AG20443 (cell line): Measurements from ENCODE around the gene ST6GALNAC1.

ENCODE experiments used
- DNase-seq: peaks from one replicate; pipeline ENCODE4 v3.0.0; 2012; ENCODE audit warnings: low spot score, mixed read lengths

ST6GALNAC1 gene

GRCh38 chr17:76675648-76676047 is 32.1 kb upstream of the ST6GALNAC1 start:
- no peak for DNase-seq

DNA sequence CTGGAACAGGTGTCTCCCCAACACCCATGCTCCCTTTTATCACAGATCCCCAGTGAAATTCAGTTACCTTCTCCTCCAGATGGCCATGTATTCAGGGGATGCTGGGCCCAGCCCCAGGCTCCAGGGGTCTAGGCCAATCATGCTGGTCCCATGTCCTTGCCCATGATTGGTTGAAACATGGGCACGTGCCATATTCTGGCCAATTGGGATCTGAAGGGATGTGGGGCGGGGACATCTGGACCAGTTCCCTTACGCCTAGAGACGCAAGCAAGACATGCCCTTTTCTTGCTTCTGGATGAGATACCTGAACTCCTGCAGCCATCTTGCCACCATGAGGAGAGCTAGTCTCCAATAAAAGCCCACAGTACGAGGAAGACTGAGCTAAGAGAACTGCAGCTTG is 31.0 kb upstream of the ST6GALNAC1 start:
- DNase-seq: no peak

- DNase-seq: no peak
Measured at GRCh38 chr17:76673729-76674128, 30.2 kb upstream of the ST6GALNAC1 start.

DNA sequence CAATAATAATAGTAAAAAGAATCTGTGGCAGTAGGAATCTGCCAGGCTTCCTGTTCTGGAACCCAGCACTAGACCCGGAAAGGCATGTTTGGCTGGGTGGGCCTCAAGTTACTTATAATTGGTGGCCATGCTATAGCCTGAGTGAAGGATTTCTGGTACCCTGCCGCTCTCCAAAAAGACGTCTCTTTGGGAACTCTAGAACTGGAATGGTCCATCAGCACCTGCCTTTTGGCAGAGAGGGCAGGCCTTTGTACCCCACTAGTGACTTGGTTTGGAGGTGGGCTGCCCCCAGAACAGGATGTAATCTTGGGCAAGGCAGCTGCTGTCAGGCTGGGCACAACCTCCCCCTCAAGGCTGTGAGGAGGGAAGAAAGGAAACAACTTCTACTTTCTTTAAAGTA is 29.3 kb upstream of the ST6GALNAC1 start:
- no peak for DNase-seq

DNA sequence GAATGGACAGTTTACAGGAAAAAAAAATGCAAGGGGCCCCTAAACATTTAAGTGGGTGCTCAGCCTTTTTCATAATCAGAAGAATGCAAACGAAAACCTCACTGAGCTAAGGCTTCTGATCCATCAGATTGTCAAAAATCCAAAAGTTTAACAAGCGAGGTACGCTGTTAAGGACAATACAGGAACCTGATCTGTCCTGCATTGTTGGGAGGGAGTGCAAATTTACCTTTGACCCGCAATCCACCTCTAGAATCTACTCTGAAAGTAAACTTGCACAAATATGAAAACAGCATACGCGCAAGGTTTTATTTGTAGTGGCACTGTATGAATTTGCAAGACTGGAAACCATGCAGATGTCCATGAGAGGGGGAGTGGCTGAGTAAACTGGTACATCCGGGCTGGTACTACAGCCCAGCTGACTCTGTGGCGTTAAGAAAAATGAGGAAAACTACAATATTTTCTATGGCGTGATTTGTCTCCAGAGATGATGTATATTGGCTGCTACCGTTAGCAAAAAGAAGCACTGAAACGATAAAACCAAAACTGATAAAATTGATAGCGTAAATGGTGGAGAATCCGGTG is 28.8 kb upstream of the ST6GALNAC1 start:
- no peak for DNase-seq

DNA sequence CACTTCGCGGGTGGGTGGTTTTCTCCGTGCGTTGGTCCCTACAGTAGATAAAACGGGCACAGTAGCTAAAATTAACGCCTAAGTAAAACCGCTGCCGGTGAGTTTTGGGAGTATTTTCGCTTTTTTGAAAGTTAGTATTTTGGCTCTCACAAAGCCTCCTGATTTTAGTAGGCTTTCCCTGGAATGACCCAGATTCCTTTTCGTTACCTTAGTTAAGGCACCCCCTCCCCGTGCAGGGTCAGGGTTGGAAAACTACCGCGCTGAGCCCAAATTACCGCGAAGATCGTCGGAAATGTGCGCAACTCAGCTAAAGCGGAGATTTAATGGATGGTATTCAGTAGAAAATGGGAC is 28.3 kb upstream of the ST6GALNAC1 start:
- no peak for DNase-seq

DNA sequence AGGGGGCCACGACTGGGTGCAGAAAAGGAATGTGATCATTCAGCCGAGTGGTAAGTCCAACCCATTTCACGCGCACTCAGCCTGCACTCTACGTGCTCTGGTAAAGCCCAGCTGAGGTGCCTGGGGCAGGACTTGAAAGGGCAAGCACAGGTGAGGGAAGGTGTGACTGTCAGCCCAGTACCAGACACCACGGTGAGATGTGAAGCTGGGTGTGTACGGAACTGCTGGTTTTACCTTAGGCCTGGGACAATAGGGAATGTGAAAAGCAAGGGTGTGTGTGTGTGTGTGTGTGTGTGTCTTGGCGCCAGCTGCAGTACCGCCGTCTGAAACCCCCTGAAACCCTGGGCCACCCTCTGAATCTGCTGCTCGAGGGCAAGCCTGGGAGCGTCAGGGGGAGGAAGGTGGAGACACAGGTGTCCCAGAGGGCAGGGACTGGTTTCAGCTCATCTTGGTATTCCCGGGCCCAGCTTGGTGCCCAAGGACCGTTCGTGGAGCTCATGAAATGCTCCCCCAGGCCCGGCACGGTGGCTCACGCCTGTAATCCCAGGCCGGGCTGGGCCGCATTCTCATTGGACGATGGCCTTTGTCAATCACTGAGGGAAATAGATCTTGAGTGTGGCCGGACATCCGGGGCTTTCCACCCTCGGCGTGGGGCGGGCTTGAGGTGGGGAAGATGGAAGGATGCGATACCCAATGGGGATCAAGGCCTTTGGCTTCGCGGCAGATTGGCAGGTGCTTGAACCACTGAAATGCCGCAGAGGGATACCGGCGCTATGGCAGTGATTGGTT is 27.8 kb upstream of the ST6GALNAC1 start:
- DNase-seq: peak; percentile 99

DNA sequence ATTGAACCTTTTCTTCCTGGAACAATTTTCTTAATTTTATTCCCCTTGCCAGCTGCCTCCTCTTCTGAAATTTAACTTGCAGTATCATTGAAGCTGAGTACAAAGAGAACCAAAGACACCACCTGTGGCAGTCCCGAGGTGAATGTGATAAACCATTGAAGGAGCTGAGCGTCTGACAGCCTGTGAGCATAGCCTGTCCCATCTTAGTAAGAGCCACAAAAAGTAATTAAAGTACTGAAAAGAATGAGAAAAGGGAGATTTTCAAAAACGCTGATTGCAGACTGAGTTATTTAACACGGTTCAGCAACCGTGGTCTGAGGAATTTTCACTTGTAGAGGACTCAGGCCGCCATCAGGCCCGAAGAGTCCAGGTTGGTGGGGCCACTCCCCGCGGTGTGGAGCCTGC is 27.2 kb upstream of the ST6GALNAC1 start:
- DNase-seq: no peak

GRCh38 chr17:76670020-76670717 is 26.6 kb upstream of the ST6GALNAC1 start:
- DNase-seq: no peak

- no peak for DNase-seq
Measured at GRCh38 chr17:76667786-76668453, 24.4 kb upstream of the ST6GALNAC1 start.

DNA sequence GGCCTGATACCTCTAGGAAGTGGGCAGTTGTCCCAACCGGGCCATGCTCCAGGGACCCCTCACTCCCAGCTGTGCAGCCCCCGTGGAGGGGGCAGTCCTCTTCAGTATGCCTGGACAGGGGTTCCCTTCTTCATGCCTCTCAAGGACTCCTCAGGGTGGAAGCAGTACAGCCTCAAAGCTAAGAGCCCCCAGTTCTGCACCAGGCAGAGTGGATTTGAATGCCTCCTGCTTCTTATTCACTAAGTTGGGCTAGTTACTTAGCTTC is 23.9 kb upstream of the ST6GALNAC1 start:
- DNase-seq: no peak

GRCh38 chr17:76660656-76661042 is 17.1 kb upstream of the ST6GALNAC1 start:
- DNase-seq: no peak

- no peak for DNase-seq
Measured at GRCh38 chr17:76659928-76660655, 16.5 kb upstream of the ST6GALNAC1 start.

- no peak for DNase-seq
Measured at GRCh38 chr17:76658242-76658662, 14.7 kb upstream of the ST6GALNAC1 start.

DNA sequence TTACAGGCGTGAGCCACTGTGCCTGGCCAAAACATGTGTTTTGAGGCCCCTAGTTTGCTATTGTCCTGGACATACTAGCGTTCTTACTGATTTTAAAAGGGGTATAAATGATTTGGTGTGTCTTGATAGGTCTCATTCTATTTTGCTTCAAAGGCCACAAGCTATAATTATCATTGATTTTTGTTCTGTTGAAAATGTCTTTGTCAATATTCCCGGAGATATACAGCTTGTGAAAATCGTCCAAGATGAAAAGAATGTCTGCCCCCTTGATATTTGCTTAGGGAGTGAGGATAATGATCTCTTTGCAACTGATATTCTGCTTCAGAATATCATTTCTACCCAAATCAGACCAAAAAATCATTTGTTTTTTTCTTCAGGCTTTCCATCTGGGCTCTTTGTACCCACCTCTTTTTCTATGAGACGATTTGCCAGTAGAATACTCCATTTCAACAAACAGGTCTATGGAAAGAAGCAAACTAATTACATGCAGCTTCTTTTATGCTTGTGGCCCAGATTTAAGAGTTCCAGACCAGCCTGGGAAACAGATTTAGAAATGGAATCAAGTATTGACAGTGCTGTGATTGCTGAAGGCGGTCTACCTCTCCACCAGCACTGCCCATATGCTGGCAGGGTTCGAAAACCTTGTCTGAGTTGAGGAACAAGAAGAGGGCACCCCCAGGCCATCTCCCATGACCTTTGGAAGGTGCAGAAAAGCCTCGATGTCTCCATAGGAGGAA is 14.1 kb upstream of the ST6GALNAC1 start:
- no peak for DNase-seq

- no peak for DNase-seq
Measured at GRCh38 chr17:76654408-76654807, 10.9 kb upstream of the ST6GALNAC1 start.

DNA sequence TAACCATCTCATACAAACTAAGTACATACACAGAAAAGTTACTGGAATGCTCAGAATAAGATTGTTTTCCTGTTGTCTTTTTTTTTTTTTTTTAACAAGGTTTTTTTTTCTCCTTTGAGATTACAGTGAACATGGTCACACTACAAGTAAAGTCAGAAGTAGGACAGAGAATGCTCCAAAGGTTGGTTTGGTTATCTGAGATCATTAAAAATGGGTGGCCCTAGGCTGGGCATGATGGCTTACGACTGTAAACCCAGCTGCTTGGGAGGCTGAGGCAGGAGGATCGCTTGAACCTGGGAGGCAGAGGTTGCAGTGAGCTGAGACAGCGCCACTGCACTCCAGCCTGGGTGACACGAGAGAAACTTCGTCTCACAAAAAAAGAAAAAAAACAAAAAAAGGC is 6.9 kb upstream of the ST6GALNAC1 start:
- no peak for DNase-seq

- DNase-seq: no peak
Measured at GRCh38 chr17:76646712-76647111, 3.2 kb upstream of the ST6GALNAC1 start.

GRCh38 chr17:76645481-76645880 is 1.9 kb upstream of the ST6GALNAC1 start:
- no peak for DNase-seq

DNA sequence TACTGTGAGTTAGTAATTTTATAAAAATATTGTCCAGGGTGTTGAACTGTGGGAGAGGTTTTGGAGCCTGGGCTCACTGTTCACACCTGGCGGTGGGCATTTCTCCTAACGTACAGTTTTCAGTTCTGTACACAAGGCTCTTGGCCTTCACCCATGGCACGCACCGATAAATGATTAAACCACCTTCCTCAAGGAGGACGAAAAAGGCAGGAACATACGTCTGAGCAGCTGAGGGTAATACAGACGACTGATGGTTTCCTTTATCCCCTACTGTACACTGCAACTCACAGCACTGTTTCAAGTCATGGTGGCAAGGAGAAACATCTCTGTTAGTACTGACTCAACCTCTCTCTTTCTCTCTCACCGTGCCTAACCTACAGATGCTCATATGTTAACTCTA is 1.4 kb upstream of the ST6GALNAC1 start:
- no peak for DNase-seq

GRCh38 chr17:76642994-76643393 is 563 bp downstream of the ST6GALNAC1 start:
- DNase-seq: no peak
